SU-DHL-6 (cell line): ENCODE measurements around the gene CHFR.

Experiments
- H2AFZ ChIP-seq: fragments of 200-600 bp; sonication (generic); 2 replicates; pipeline ENCODE4 v1.6.1; 2014; ENCODE audit warnings: low read depth, mild to moderate bottlenecking, moderate library complexity, mixed read lengths, antibody characterized with exemption, low read length; ENCODE audit not compliant: severe bottlenecking
- H3F3A ChIP-seq: fragments of 200-600 bp; shearing (Covaris generic); 2 replicates; pipeline ENCODE4 v1.6.0; 2016; ENCODE audit warnings: antibody characterized with exemption, mild to moderate bottlenecking; ENCODE audit not compliant: insufficient read depth
- H3K27ac ChIP-seq: fragments of 200-600 bp; sonication (generic); 2 replicates; pipeline ENCODE4 v1.5.1; 2016; ENCODE audit warnings: low read depth, mild to moderate bottlenecking, low read length, moderate library complexity, mixed read lengths
- H3K27me3 ChIP-seq: fragments of 200-600 bp; sonication (generic), shearing (Covaris generic); 2 replicates; pipeline ENCODE4 v1.6.0; 2014; ENCODE audit warnings: mild to moderate bottlenecking, low read length
- H3K36me3 ChIP-seq: fragments of 200-600 bp; sonication (generic); 2 replicates; pipeline ENCODE4 v1.6.1; 2014; ENCODE audit warnings: mild to moderate bottlenecking, low read length, mixed read lengths
- H3K4me2 ChIP-seq: fragments of 300-600, 200-600 bp; shearing (Covaris generic), sonication (generic); 2 replicates; pipeline ENCODE4 v1.6.0; 2014; ENCODE audit warnings: low read length, low read depth, mild to moderate bottlenecking; ENCODE audit not compliant: poor library complexity, severe bottlenecking
- H3K4me3 ChIP-seq: fragments of 200-600 bp; sonication (generic); 2 replicates; pipeline ENCODE4 v1.5.1; 2014; ENCODE audit warnings: antibody characterized with exemption, low read length, mild to moderate bottlenecking, mixed read lengths; ENCODE audit not compliant: insufficient read depth, poor library complexity, severe bottlenecking
- H3K79me2 ChIP-seq: fragments of 200-600 bp; sonication (generic); 2 replicates; pipeline ENCODE4 v1.6.1; 2014; ENCODE audit warnings: mild to moderate bottlenecking, low read length, moderate library complexity; ENCODE audit not compliant: insufficient read depth
- H3K9ac ChIP-seq: fragments of 200-600 bp; sonication (generic); 2 replicates; pipeline ENCODE4 v1.7.0; 2014; ENCODE audit warnings: mild to moderate bottlenecking, low read length
- H3K9me2 ChIP-seq: fragments of 200-600 bp; sonication (generic); replicated peaks from 2 replicates; pipeline ENCODE4 v1.6.1; 2014; ENCODE audit warnings: low read length; ENCODE audit not compliant: insufficient read depth
- H3K9me3 ChIP-seq: fragments of 200-600 bp; sonication (generic); 2 replicates; pipeline ENCODE4 v1.6.1; 2014; ENCODE audit warnings: low read length, mixed read lengths; ENCODE audit not compliant: insufficient read depth
- H4K20me1 ChIP-seq: fragments of 200-600 bp; sonication (generic); 2 replicates; pipeline ENCODE4 v1.6.1; 2014; ENCODE audit warnings: low read depth, mild to moderate bottlenecking, antibody characterized with exemption, low read length, moderate library complexity, mixed read lengths
- CTCF ChIP-seq: fragments of 200-600 bp; sonication (generic); IDR thresholded peaks from one replicate; pipeline ENCODE4 v1.5.1; 2017; ENCODE audit warnings: antibody characterized with exemption, mild to moderate bottlenecking, low read length, moderate library complexity; ENCODE audit not compliant: insufficient read depth, poor library complexity, severe bottlenecking
- EZH2phosphoT487 ChIP-seq: fragments of 200-600 bp; sonication (generic), shearing (Covaris generic); conservative IDR thresholded peaks from 2 replicates; pipeline ENCODE4 v1.6.1; 2018; ENCODE audit warnings: mild to moderate bottlenecking, antibody characterized with exemption, low read length, moderate library complexity, mixed read lengths

CHFR gene

GRCh38 chr12:132787877-132788276 is 99.5 kb downstream of the CHFR start:
- TF ChIP-seq CTCF: no peak
- TF ChIP-seq EZH2phosphoT487: no peak
- Histone ChIP-seq H3K79me2 (no peaks in the 10 kb centered on the region), H3K9me3 (no peaks in the 10 kb centered on the region), H3K9ac (no peak overlapping the region), H4K20me1 (no peaks in the 10 kb centered on the region), H3K27me3 (no peaks in the 10 kb centered on the region), H3K27ac (no peak overlapping the region), H3K36me3 (no peaks in the 10 kb centered on the region), H2AFZ (no peak overlapping the region), H3K4me2 (no peak overlapping the region), H3F3A (no peaks in the 10 kb centered on the region), H3K9me2 (no peaks in the 10 kb centered on the region), H3K4me3 (no peak overlapping the region)

GRCh38 chr12:132786192-132786591 is 101.2 kb downstream of the CHFR start:
- TF ChIP-seq EZH2phosphoT487 (no peak), CTCF (no peak)
- H3K9me3 ChIP-seq: no peaks in the 10 kb centered on the region
- no peaks in the 10 kb centered on the region for H3F3A ChIP-seq
- H3K27me3 ChIP-seq: no peaks in the 10 kb centered on the region
- H2AFZ ChIP-seq: no peak overlapping the region
- H3K4me2 ChIP-seq: no peak overlapping the region
- no peak overlapping the region for H3K4me3 ChIP-seq
- no peak overlapping the region for H3K9ac ChIP-seq
- H4K20me1 ChIP-seq: no peaks in the 10 kb centered on the region
- H3K79me2 ChIP-seq: no peaks in the 10 kb centered on the region
- H3K9me2 ChIP-seq: no peaks in the 10 kb centered on the region
- H3K27ac ChIP-seq: no peak overlapping the region
- no peaks in the 10 kb centered on the region for H3K36me3 ChIP-seq

GRCh38 chr12:132784580-132784979 is 102.8 kb downstream of the CHFR start:
- Histone ChIP-seq H3K79me2 (no peaks in the 10 kb centered on the region), H3F3A (no peaks in the 10 kb centered on the region), H3K9me3 (no peaks in the 10 kb centered on the region), H3K4me3 (no peak overlapping the region), H3K9ac (no peak overlapping the region), H3K9me2 (no peaks in the 10 kb centered on the region), H3K36me3 (no peaks in the 10 kb centered on the region), H3K27me3 (no peaks in the 10 kb centered on the region), H4K20me1 (no peaks in the 10 kb centered on the region), H2AFZ (no peak overlapping the region), H3K27ac (no peak overlapping the region), H3K4me2 (no peak overlapping the region)
- TF ChIP-seq CTCF (no peak), EZH2phosphoT487 (no peak)
